Upper lobe of right lung (tissue), 1 donor: ENCODE measurements around the gene ARHGAP6. TPM values are rescaled to one million over a fixed set of nuclear protein-coding genes. Genes with fewer than 3 reads are reported as not detected.

Experiments used
- ATAC-seq: fragments of 200-7000 bp; cut with Tn5 transposase; one replicate; pipeline ENCODE4 v1.9.1; 2020; ENCODE audit warnings: mild to moderate bottlenecking, moderate library complexity
- DNase-seq: peaks from one replicate; pipeline ENCODE4 v3.0.0-alpha.2; 2020
- H3K27ac ChIP-seq: fragments of 200-600 bp; one replicate; pipeline ENCODE4 v1.8.0; 2022
- H3K27me3 ChIP-seq: fragments of 200-600 bp; one replicate; pipeline ENCODE4 v1.8.0; 2022; ENCODE audit warnings: mild to moderate bottlenecking
- H3K36me3 ChIP-seq: fragments of 200-600 bp; one replicate; pipeline ENCODE4 v1.8.0; 2022
- H3K4me1 ChIP-seq: fragments of 200-600 bp; one replicate; pipeline ENCODE4 v1.8.0; 2022
- H3K4me3 ChIP-seq: fragments of 200-600 bp; one replicate; pipeline ENCODE4 v1.8.0; 2022; ENCODE audit warnings: mild to moderate bottlenecking
- H3K9me3 ChIP-seq: fragments of 200-600 bp; one replicate; pipeline ENCODE4 v1.8.0; 2022
- intact Hi-C: fragments of 100-400 bp; cut with DNase I; formaldehyde crosslinking; loops from one replicate; pipeline ENCODE4 v1.11.0; 2022
- total RNA-seq: library from RNA; stranded (reverse); fragmentation: NEBNext Ultra II Directional; extraction: Animal tissue kit (Norgen Biotek cat#: 25700); gene quantifications from one replicate; pipeline ENCODE4 v1.2.1, GENCODE V29; 2021
- TF ChIP-seq, protein P1 (sequence below): fragments of 200-600 bp; IDR thresholded peaks from one replicate; pipeline ENCODE4 v1.8.0; 2022; ENCODE audit warnings: antibody characterized with exemption
- donor health status: DM: no; HTN: yes; CAD: no; lungs with severe emphysema.

ARHGAP6 gene
- total RNA-seq, 1 donor from 2014 or later = 17.1 TPM

GRCh38 chrX:11444052-11444451, 221.7 kb downstream of the ARHGAP6 start:
- no peaks in the 10 kb centered on the region for H3K4me1 ChIP-seq
- intact Hi-C loops = no loop called here
- ATAC-seq = no peak

GRCh38 chrX:11439846-11440245, 225.9 kb downstream of the ARHGAP6 start:
- no peak for ATAC-seq

More at GRCh38 chrX:11444052-11444451, 221.7 kb downstream of the ARHGAP6 start:
- no peak for DNase-seq
- Histone ChIP-seq H3K27me3 (no peaks in the 10 kb centered on the region), H3K27ac (no peak overlapping the region), H3K4me3 (no peak overlapping the region), H3K9me3 (no peaks in the 10 kb centered on the region), H3K36me3 (no peaks in the 10 kb centered on the region)
- TF ChIP-seq, protein P1, sequence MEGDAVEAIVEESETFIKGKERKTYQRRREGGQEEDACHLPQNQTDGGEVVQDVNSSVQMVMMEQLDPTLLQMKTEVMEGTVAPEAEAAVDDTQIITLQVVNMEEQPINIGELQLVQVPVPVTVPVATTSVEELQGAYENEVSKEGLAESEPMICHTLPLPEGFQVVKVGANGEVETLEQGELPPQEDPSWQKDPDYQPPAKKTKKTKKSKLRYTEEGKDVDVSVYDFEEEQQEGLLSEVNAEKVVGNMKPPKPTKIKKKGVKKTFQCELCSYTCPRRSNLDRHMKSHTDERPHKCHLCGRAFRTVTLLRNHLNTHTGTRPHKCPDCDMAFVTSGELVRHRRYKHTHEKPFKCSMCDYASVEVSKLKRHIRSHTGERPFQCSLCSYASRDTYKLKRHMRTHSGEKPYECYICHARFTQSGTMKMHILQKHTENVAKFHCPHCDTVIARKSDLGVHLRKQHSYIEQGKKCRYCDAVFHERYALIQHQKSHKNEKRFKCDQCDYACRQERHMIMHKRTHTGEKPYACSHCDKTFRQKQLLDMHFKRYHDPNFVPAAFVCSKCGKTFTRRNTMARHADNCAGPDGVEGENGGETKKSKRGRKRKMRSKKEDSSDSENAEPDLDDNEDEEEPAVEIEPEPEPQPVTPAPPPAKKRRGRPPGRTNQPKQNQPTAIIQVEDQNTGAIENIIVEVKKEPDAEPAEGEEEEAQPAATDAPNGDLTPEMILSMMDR = no peak

GRCh38 chrX:11438767-11439166, 227.0 kb downstream of the ARHGAP6 start:
- Histone ChIP-seq H3K4me3 (no peak overlapping the region), H3K9me3 (no peaks in the 10 kb centered on the region), H3K27ac (no peak overlapping the region), H3K4me1 (no peaks in the 10 kb centered on the region), H3K27me3 (no peaks in the 10 kb centered on the region), H3K36me3 (no peaks in the 10 kb centered on the region)
- TF ChIP-seq, protein P1 = no peak
- ATAC-seq = no peak
- no peak for DNase-seq
- intact Hi-C loops = no loop called here

More at GRCh38 chrX:11439846-11440245, 225.9 kb downstream of the ARHGAP6 start:
- Histone ChIP-seq H3K27me3 (no peaks in the 10 kb centered on the region), H3K36me3 (no peaks in the 10 kb centered on the region), H3K27ac (no peak overlapping the region), H3K4me1 (no peaks in the 10 kb centered on the region), H3K9me3 (no peaks in the 10 kb centered on the region), H3K4me3 (no peak overlapping the region)
- intact Hi-C loops = no loop called here
- TF ChIP-seq, protein P1 = no peak
- no peak for DNase-seq

DNA sequence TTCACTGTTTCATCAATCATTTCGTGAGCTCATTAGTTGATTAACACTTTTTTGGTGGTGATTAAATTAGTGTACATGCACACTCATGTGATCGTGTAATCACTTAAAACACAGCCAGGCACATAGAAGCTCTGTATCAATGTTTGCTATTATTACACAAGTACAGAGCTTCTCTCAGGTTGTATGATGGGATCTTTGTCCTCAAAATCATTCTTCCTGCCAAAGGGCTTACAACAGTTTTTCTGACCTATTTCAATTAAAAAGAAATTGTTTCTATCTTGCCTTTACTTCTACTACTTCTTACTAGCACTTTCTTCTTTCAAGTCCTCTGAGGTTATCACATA, 227.4 kb downstream of the ARHGAP6 start:
- Histone ChIP-seq H3K27ac (no peak overlapping the region), H3K4me1 (no peaks in the 10 kb centered on the region)
- intact Hi-C loops = no loop called here

GRCh38 chrX:11437642-11438379, 227.9 kb downstream of the ARHGAP6 start:
- TF ChIP-seq, protein P1 = no peak
- intact Hi-C loops = no loop called here
- H3K4me1 ChIP-seq = no peaks in the 10 kb centered on the region
- no peak overlapping the region for H3K27ac ChIP-seq
- no peaks in the 10 kb centered on the region for H3K27me3 ChIP-seq
- DNase-seq (peak; percentile 62), ATAC-seq (peak; percentile 51)
- no peak overlapping the region for H3K4me3 ChIP-seq
- no peaks in the 10 kb centered on the region for H3K36me3 ChIP-seq
- no peaks in the 10 kb centered on the region for H3K9me3 ChIP-seq

More for the DNA sequence above, 227.4 kb downstream of the ARHGAP6 start:
- Histone ChIP-seq H3K27me3 (no peaks in the 10 kb centered on the region), H3K9me3 (no peaks in the 10 kb centered on the region), H3K36me3 (no peaks in the 10 kb centered on the region), H3K4me3 (no peak overlapping the region)
- DNase-seq = no peak
- ATAC-seq = no peak
- TF ChIP-seq, protein P1 = no peak

DNA sequence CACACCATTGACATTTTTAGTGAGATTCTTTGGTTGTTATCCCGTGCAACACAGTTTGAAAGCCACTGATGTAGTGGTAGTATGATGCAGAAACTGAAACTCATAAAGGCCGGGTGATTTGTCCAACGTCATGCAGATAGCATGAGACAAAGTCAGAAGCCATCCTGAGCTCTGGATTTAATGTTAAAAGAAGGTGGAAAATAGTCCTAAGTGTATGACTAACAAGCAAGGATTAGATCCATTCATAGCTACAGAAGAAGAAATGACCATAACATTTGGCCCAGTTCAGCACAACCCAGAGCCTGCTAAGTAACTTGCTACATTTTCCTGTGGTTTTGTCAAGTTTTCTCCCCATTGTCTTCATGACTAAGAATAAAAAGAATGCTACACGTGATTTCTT, 230.2 kb downstream of the ARHGAP6 start:
- DNase-seq (no peak), ATAC-seq (no peak)
- TF ChIP-seq, protein P1 = no peak
- no peaks in the 10 kb centered on the region for H3K9me3 ChIP-seq
- H3K27me3 ChIP-seq = no peaks in the 10 kb centered on the region
- no peaks in the 10 kb centered on the region for H3K4me1 ChIP-seq
- no peak overlapping the region for H3K4me3 ChIP-seq
- H3K36me3 ChIP-seq = no peaks in the 10 kb centered on the region
- no peak overlapping the region for H3K27ac ChIP-seq
- intact Hi-C loops = no loop called here
